Gastroesophageal sphincter (tissue), 3 donors: ENCODE measurements around the gene UBIAD1.
"Not testable (repeated sequence)": the region's sequence is repeated elsewhere in the genome, so short reads cannot be mapped to it uniquely, and the experiment has no call there.

Experiments
- CTCF ChIP-seq, 4 experiments: fragments of 200-600 bp in 2 of 4; fragments of 450-650 bp in 2 of 4; sonication (generic) in 1 of 4; IDR thresholded peaks; one replicate each; pipeline ENCODE4 v1.5.1; 2017 to 2019; ENCODE audit warnings: antibody characterized with exemption in 4 of 4, mild to moderate bottlenecking in 2 of 4, moderate library complexity in 2 of 4
- EP300 ChIP-seq: sonication (generic); formaldehyde crosslinking; IDR thresholded peaks from one replicate; pipeline ENCODE4 v1.6.1; 2017; ENCODE audit warnings: antibody characterized with exemption, mild to moderate bottlenecking
- POLR2A ChIP-seq, 2 donors: fragments of 450-650 bp; IDR thresholded peaks; one replicate each; pipeline ENCODE4 v1.6.1; 2017; ENCODE audit warnings: antibody characterized with exemption in 2 of 2, mild to moderate bottlenecking in 2 of 2, moderate library complexity in 1 of 2
- POLR2AphosphoS5 ChIP-seq: sonication (generic); formaldehyde crosslinking; IDR thresholded peaks from one replicate; pipeline ENCODE4 v1.6.1; 2017; ENCODE audit warnings: antibody characterized with exemption

GRCh38 chr1:11297774-11298173 is 24.8 kb downstream of the UBIAD1 start:
- not testable (repeated sequence) for TF ChIP-seq CTCF (IDR thresholded peaks at IDR 0.05); POLR2AphosphoS5; POLR2A (IDR thresholded peaks at IDR 0.05); EP300
